ENCODE measurements around the gene MMP15.

MMP15 gene

GRCh38 chr16:58009856-58010416 is 15.6 kb upstream of the MMP15 start:
- no peak overlapping the region for H3K27ac ChIP-seq
- H3K27me3 ChIP-seq = no peaks in the 10 kb centered on the region
- no peak overlapping the region for H3K4me3 ChIP-seq (ENCODE audit: low read depth in 1 of 2, low read length in 1 of 2)
- H3K9me3 ChIP-seq = no peaks in the 10 kb centered on the region
- peaks cover 58% of the 10 kb centered on the region for H3K36me3 ChIP-seq
- TF ChIP-seq CTCF (IDR thresholded peaks at IDR 0.05) = no peak
- no peaks in the 10 kb centered on the region for H3K4me1 ChIP-seq (ENCODE audit: control insufficient read depth in 1 of 2, insufficient read depth in 1 of 2, low read depth in 1 of 2, low read length in 1 of 2)

- Histone ChIP-seq H3K36me3 (peaks cover 66% of the 10 kb centered on the region), H3K4me3 (ENCODE audit: low read depth in 1 of 2, low read length in 1 of 2) (no peak overlapping the region)
- no peak for TF ChIP-seq CTCF (IDR thresholded peaks at IDR 0.05)
Observed at GRCh38 chr16:58010886-58011285, 14.7 kb upstream of the MMP15 start.

GRCh38 chr16:58011652-58012051 is 13.9 kb upstream of the MMP15 start:
- no peaks in the 10 kb centered on the region for H3K9me3 ChIP-seq
- TF ChIP-seq CTCF (IDR thresholded peaks at IDR 0.05) = no peak
- no peaks in the 10 kb centered on the region for H3K27me3 ChIP-seq
- H3K27ac ChIP-seq = no peak overlapping the region
- no peak overlapping the region for H3K4me3 ChIP-seq (ENCODE audit: low read depth in 1 of 2, low read length in 1 of 2)
- H3K4me1 ChIP-seq (ENCODE audit: control insufficient read depth in 1 of 2, insufficient read depth in 1 of 2, low read depth in 1 of 2, low read length in 1 of 2) = no peaks in the 10 kb centered on the region
- peaks cover 74% of the 10 kb centered on the region for H3K36me3 ChIP-seq

More at GRCh38 chr16:58010886-58011285, 14.7 kb upstream of the MMP15 start:
- Histone ChIP-seq H3K27me3 (no peaks in the 10 kb centered on the region), H3K9me3 (no peaks in the 10 kb centered on the region), H3K4me1 (ENCODE audit: control insufficient read depth in 1 of 2, insufficient read depth in 1 of 2, low read depth in 1 of 2, low read length in 1 of 2) (no peaks in the 10 kb centered on the region), H3K27ac (no peak overlapping the region)

GRCh38 chr16:58012481-58012880 is 13.1 kb upstream of the MMP15 start:
- Histone ChIP-seq H3K36me3 (peaks cover 80% of the 10 kb centered on the region), H3K9me3 (no peaks in the 10 kb centered on the region), H3K4me1 (ENCODE audit: control insufficient read depth in 1 of 2, insufficient read depth in 1 of 2, low read depth in 1 of 2, low read length in 1 of 2) (no peaks in the 10 kb centered on the region), H3K27me3 (no peaks in the 10 kb centered on the region), H3K27ac (no peak overlapping the region), H3K4me3 (ENCODE audit: low read depth in 1 of 2, low read length in 1 of 2) (no peak overlapping the region)
- no peak for TF ChIP-seq CTCF (IDR thresholded peaks at IDR 0.05)

- H3K4me3 ChIP-seq (ENCODE audit: low read depth in 1 of 2, low read length in 1 of 2) = no peak overlapping the region
- H3K9me3 ChIP-seq = no peaks in the 10 kb centered on the region
- H3K4me1 ChIP-seq (ENCODE audit: control insufficient read depth in 1 of 2, insufficient read depth in 1 of 2, low read depth in 1 of 2, low read length in 1 of 2) = no peaks in the 10 kb centered on the region
- H3K36me3 ChIP-seq = peaks cover 87% of the 10 kb centered on the region
- no peak overlapping the region for H3K27ac ChIP-seq
- TF ChIP-seq CTCF (IDR thresholded peaks at IDR 0.05) = no peak
- H3K27me3 ChIP-seq = no peaks in the 10 kb centered on the region
Observed at GRCh38 chr16:58013201-58013956, 12.2 kb upstream of the MMP15 start.
